MM.1S (cell line): ENCODE measurements around the gene KCNK2.

Source experiments
- DNase-seq: peaks from one replicate; pipeline ENCODE4 v3.0.0-alpha.2; 2015
- H2AFZ ChIP-seq: fragments of 300-600 bp; sonication (generic); 2 replicates; pipeline ENCODE4 v1.6.0; 2016; ENCODE audit warnings: antibody characterized with exemption, low read length
- H3F3A ChIP-seq: fragments of 300-600 bp; sonication (generic); 2 replicates; pipeline ENCODE4 v1.6.1; 2016; ENCODE audit warnings: mild to moderate bottlenecking, antibody characterized with exemption, low read length, moderate library complexity, mixed read lengths; ENCODE audit not compliant: insufficient read depth
- H3K27ac ChIP-seq: fragments of 300-600 bp; sonication (generic); 2 replicates; pipeline ENCODE4 v1.5.1; 2016; ENCODE audit warnings: mild to moderate bottlenecking, low read length
- H3K27me3 ChIP-seq: fragments of 300-600 bp; sonication (generic); replicated peaks from 2 replicates; pipeline ENCODE4 v1.6.0; 2016; ENCODE audit warnings: low read length; ENCODE audit not compliant: insufficient read depth
- H3K36me3 ChIP-seq: fragments of 300-600 bp; sonication (generic); replicated peaks from 2 replicates; pipeline ENCODE4 v1.6.1; 2016; ENCODE audit warnings: mild to moderate bottlenecking, low read length, mixed read lengths; ENCODE audit not compliant: insufficient read depth
- H3K4me1 ChIP-seq: fragments of 300-600 bp; sonication (generic); 2 replicates; pipeline ENCODE4 v1.6.1; 2016; ENCODE audit warnings: low read length, mixed read lengths
- H3K4me2 ChIP-seq: fragments of 300-600 bp; sonication (generic); 2 replicates; pipeline ENCODE4 v1.6.0; 2016; ENCODE audit warnings: low read depth, low read length
- H3K4me3 ChIP-seq: fragments of 300-600 bp; sonication (generic); 2 replicates; pipeline ENCODE4 v1.5.1; 2016; ENCODE audit warnings: low read length, mixed read lengths
- H3K79me2 ChIP-seq: fragments of 300-600 bp; sonication (generic); 2 replicates; pipeline ENCODE4 v1.6.1; 2016; ENCODE audit warnings: mixed run types, low read length, mixed read lengths
- H3K9ac ChIP-seq: fragments of 300-600 bp; sonication (generic); 2 replicates; pipeline ENCODE4 v1.6.1; 2016; ENCODE audit warnings: low read length, mixed read lengths
- H3K9me2 ChIP-seq: fragments of 300-600 bp; sonication (generic); replicated peaks from 2 replicates; pipeline ENCODE4 v1.6.1; 2016; ENCODE audit warnings: mild to moderate bottlenecking, low read length, mixed read lengths; ENCODE audit not compliant: insufficient read depth
- H3K9me3 ChIP-seq: fragments of 300-600 bp; sonication (generic); replicated peaks from 2 replicates; pipeline ENCODE4 v1.6.1; 2016; ENCODE audit warnings: mild to moderate bottlenecking, low read length, mixed read lengths; ENCODE audit not compliant: insufficient read depth
- H4K20me1 ChIP-seq: fragments of 300-600 bp; sonication (generic); 2 replicates; pipeline ENCODE4 v1.6.1; 2016; ENCODE audit warnings: mild to moderate bottlenecking, low read length, moderate library complexity, mixed read lengths; ENCODE audit not compliant: insufficient read depth
- CTCF ChIP-seq: fragments of 300-600 bp; sonication (generic); IDR thresholded peaks from 2 replicates; pipeline ENCODE4 v1.5.1; 2016; ENCODE audit warnings: antibody characterized with exemption, low read length, mixed read lengths
- EZH2 ChIP-seq: fragments of 300-600 bp; sonication (generic); optimal IDR thresholded peaks from 2 replicates; pipeline ENCODE3; 2017; ENCODE audit warnings: low read depth, mild to moderate bottlenecking, antibody characterized with exemption, low read length, mixed read lengths
- EZH2phosphoT487 ChIP-seq: fragments of 300-600 bp; sonication (generic); IDR thresholded peaks from 2 replicates; pipeline ENCODE4 v1.6.1; 2018; ENCODE audit warnings: antibody characterized with exemption, low read length

KCNK2 gene

GRCh38 chr1:215104283-215104682 lies 21.7 kb downstream of the KCNK2 start:
- H3K4me1 ChIP-seq, result no peaks in the 10 kb centered on the region
- no peaks in the 10 kb centered on the region for H3K36me3 ChIP-seq
- H3K4me2 ChIP-seq, result no peak overlapping the region
- no peak overlapping the region for H3K9ac ChIP-seq
- no peaks in the 10 kb centered on the region for H3K27me3 ChIP-seq
- H3K9me3 ChIP-seq, result no peaks in the 10 kb centered on the region
- no peak overlapping the region for H3K4me3 ChIP-seq
- no peaks in the 10 kb centered on the region for H3F3A ChIP-seq
- DNase-seq, result no peak
- H3K9me2 ChIP-seq, result no peaks in the 10 kb centered on the region
- no peaks in the 10 kb centered on the region for H4K20me1 ChIP-seq
- TF ChIP-seq CTCF, result no peak
- TF ChIP-seq EZH2phosphoT487, result no peak
- no peak for TF ChIP-seq EZH2
- no peak overlapping the region for H3K27ac ChIP-seq
- no peak overlapping the region; the same call in 1 of the 2 replicates for H2AFZ ChIP-seq
- H3K79me2 ChIP-seq, result no peaks in the 10 kb centered on the region

GRCh38 chr1:215106067-215106466 lies 23.5 kb downstream of the KCNK2 start:
- Histone ChIP-seq H3K79me2 (no peaks in the 10 kb centered on the region), H2AFZ (no peak overlapping the region), H3K9me2 (no peaks in the 10 kb centered on the region), H3K9ac (no peak overlapping the region), H3F3A (no peaks in the 10 kb centered on the region), H3K27ac (no peak overlapping the region), H3K4me2 (no peak overlapping the region), H3K4me3 (no peak overlapping the region), H3K27me3 (no peaks in the 10 kb centered on the region), H4K20me1 (no peaks in the 10 kb centered on the region), H3K9me3 (no peaks in the 10 kb centered on the region), H3K4me1 (no peaks in the 10 kb centered on the region), H3K36me3 (no peaks in the 10 kb centered on the region)
- no peak for TF ChIP-seq EZH2phosphoT487
- DNase-seq, result no peak

GRCh38 chr1:215109171-215109570 lies 26.6 kb downstream of the KCNK2 start:
- H3K4me1 ChIP-seq, result no peaks in the 10 kb centered on the region
- H3K27me3 ChIP-seq, result no peaks in the 10 kb centered on the region
- no peak overlapping the region for H3K27ac ChIP-seq
- TF ChIP-seq EZH2phosphoT487, result no peak
- TF ChIP-seq EZH2, result no peak
- TF ChIP-seq CTCF, result no peak
- no peak overlapping the region for H3K9ac ChIP-seq
- no peaks in the 10 kb centered on the region for H3K9me2 ChIP-seq
- no peak overlapping the region for H3K4me3 ChIP-seq
- no peak for DNase-seq
- H3F3A ChIP-seq, result no peaks in the 10 kb centered on the region
- H2AFZ ChIP-seq, result no peak overlapping the region
- H3K9me3 ChIP-seq, result no peaks in the 10 kb centered on the region
- H3K79me2 ChIP-seq, result no peaks in the 10 kb centered on the region
- no peak overlapping the region for H3K4me2 ChIP-seq
- no peaks in the 10 kb centered on the region for H4K20me1 ChIP-seq
- H3K36me3 ChIP-seq, result no peaks in the 10 kb centered on the region

GRCh38 chr1:215111916-215112315 lies 29.4 kb downstream of the KCNK2 start:
- Histone ChIP-seq H3K9ac (no peak overlapping the region), H3K9me3 (no peaks in the 10 kb centered on the region), H3K4me3 (no peak overlapping the region), H3K9me2 (no peaks in the 10 kb centered on the region), H3K4me1 (no peaks in the 10 kb centered on the region), H3K27ac (no peak overlapping the region), H3K27me3 (no peaks in the 10 kb centered on the region), H3K4me2 (no peak overlapping the region), H4K20me1 (no peaks in the 10 kb centered on the region), H2AFZ (no peak overlapping the region), H3F3A (no peaks in the 10 kb centered on the region), H3K79me2 (no peaks in the 10 kb centered on the region), H3K36me3 (no peaks in the 10 kb centered on the region)
- TF ChIP-seq EZH2phosphoT487, result no peak
- no peak for TF ChIP-seq CTCF
- TF ChIP-seq EZH2, result no peak
- DNase-seq, result no peak
